GM21576 (cell line): ENCODE results near the gene CD28.
"Not testable (repeated sequence)": the region's sequence is repeated elsewhere in the genome, so short reads cannot be mapped to it uniquely, and the experiment has no call there.

Experiments used
- ATAC-seq: cut with Tn5 transposase; IDR thresholded peaks from one replicate; pipeline ENCODE4 v1.9.1; 2021; ENCODE audit warnings: mild to moderate bottlenecking, moderate library complexity; ENCODE audit not compliant: unreplicated experiment

The CD28 gene

DNA sequence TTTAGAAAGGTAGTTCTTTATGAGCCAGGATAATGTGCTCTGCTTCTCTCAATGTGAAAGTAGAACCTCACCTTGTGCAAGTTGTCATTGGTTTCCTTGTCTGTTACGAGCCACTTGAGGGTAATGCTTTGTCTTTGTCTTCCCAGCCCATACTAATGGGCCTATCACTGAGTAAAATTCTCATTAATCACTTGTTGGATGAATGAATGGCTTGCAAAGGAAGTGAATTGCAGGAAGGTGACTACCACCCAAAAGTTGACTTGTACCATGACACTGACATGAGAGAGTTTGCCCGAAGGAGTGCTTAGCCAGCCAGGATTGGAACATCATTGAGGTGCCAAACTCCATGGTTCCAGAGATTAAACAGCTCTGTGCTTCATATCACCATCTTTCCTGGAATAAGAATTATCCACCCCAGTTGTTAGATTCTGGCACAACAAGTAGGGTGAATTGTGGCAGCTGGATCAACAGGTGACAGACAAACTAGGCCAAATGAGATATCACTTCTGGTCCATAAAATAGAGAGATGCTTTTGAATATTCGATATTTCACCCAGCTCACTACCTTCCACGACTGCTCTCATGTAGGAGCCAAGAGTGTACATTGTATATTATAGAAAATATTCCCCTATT, 20.5 kb upstream of the CD28 start:
- no peak for ATAC-seq

- no peak for ATAC-seq
These were observed 19.3 kb upstream of the CD28 start for GRCh38 chr2:203687165-203687564.

- peak; percentile 81 for ATAC-seq
These were observed 17.6 kb upstream of the CD28 start for GRCh38 chr2:203688798-203689197.

GRCh38 chr2:203689426-203690116, 16.9 kb upstream of the CD28 start:
- ATAC-seq, result peak; percentile 38

GRCh38 chr2:203690117-203690431, 16.4 kb upstream of the CD28 start:
- ATAC-seq, result no peak

- no peak for ATAC-seq
These were observed 15.9 kb upstream of the CD28 start for GRCh38 chr2:203690441-203691047.

- no peak for ATAC-seq
These were observed 15.3 kb upstream of the CD28 start for GRCh38 chr2:203691149-203691548.

- ATAC-seq, result no peak
These were observed 14.3 kb upstream of the CD28 start for GRCh38 chr2:203692031-203692710.

DNA sequence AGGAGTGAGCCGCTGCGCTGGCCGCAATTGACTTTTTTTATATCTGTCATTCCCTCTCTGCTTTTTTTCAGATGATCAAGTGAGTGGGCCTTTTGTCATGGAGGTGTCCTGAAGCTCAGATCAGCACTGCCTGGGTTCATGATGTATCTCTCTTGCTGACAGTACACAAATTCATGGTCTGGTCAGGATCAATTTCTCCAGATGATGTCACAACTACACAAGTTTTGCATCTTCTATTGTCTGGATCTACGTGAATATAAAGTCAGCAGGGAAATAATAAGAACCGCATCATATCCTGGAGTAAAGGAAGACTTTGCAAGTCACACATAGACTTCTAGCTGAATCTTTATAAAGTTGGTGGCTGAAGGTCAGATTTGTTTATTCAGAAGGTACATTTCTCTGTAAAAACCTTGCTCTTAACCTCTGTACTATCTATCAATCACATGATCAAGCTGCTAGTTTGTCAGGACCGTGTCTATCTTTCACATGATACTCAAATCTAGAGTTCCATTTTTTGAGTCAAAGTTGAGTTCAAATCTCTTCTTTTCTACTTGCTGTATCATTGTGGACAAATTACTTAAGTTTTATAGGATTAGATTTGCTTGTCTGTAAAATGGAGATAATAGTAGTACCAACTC, 13.1 kb upstream of the CD28 start:
- no peak for ATAC-seq

DNA sequence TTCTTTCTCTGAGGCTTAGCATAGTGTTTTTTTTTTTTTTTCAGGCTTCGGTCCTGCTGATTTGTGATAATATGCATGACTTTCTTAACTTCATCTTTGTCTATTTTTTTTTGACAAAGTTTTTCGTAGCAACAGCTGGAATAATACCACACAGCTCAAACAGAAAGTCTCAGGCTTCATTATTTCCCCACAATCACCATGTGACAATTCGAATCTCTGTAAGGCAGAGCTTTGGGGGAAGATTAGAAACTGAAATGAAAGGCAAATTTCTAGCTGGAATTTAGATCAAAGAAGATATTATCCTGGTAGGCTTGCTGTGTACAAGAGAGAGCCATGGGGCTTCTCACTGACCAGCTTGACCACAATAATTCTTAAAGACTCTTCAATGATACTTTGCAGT, 12.2 kb upstream of the CD28 start:
- no peak for ATAC-seq

- no peak for ATAC-seq
These were observed 9.2 kb upstream of the CD28 start for GRCh38 chr2:203697190-203697589.

DNA sequence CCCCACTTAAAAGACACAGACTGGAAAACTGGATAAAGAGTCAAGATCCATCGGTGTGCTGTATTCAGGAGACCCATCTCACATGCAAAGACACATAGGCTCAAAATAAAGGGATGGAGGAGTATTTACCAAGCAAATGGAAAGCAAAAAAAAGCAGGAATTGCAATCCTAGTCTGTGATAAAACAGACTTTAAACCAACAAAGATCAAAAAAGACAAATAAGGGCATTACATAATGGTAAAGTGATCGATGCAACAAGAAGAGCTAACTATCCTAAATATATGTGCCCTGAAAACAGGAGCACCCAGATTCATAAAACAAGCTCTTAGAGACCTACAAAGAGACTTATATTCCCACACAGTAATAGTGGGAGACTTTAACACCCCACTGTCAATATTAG, 8.7 kb upstream of the CD28 start:
- not testable (repeated sequence) for ATAC-seq

DNA sequence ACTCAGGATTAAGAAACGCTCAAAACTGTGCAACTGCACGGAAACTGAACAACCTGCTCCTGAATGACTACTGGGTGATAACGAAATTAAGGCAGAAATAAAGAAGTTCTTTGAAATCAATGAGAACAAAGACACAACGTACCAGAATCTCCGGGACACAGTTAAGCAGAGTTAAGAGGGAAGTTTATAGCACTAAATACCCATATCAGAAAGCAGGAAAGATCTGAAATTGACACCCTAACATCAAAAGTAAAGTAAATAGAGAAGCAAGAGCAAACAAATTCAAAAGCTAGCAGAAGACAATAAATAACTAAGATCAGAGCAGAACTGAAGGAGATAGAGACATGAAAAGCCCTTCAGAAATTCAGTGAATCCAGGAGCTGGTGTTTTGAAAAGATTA, 8.0 kb upstream of the CD28 start:
- not testable (repeated sequence) for ATAC-seq

GRCh38 chr2:203704430-203704829, 2.0 kb upstream of the CD28 start:
- no peak for ATAC-seq

DNA sequence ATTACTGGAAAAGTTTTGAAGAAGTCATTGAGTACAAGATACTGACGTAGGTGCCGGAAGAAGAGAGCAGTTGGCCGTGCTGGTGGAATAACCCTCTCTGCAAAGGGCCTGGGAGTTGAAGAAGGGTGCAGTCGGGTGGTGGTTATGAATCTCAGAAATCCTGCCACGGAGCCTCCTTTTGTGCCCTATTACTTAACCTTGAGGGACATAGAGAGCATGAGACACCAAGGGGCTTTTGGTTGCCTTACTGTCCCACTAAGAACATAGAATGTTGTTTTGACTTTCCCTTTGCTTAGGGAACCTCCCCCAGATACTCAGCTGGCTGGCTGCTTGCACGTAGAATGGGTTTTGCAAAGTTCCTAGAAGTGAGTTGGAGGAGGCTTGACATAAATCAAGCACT, 1.3 kb upstream of the CD28 start:
- ATAC-seq, result no peak

DNA sequence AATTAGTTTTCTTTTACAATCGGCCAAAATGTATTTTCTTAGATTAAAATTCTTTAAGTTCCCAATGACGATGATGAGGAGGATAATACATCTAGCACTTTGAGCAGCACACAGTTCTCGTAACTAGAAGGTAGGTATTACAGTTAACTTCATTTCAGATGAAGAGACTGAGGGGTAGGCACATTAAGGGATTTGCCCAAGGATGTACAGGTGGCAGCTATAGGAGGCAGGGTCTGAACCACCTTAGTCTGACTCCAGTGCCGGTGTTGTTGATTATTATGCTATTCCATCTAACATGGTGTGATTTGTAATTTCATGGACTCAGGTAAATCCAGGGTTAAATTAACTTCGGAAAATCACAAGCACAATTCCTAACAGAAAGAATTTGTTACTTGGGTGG, 1.1 kb downstream of the CD28 start:
- no peak for ATAC-seq

GRCh38 chr2:203708846-203709396, 2.5 kb downstream of the CD28 start:
- ATAC-seq, result no peak

GRCh38 chr2:203709416-203710040, 3.1 kb downstream of the CD28 start:
- ATAC-seq, result no peak

DNA sequence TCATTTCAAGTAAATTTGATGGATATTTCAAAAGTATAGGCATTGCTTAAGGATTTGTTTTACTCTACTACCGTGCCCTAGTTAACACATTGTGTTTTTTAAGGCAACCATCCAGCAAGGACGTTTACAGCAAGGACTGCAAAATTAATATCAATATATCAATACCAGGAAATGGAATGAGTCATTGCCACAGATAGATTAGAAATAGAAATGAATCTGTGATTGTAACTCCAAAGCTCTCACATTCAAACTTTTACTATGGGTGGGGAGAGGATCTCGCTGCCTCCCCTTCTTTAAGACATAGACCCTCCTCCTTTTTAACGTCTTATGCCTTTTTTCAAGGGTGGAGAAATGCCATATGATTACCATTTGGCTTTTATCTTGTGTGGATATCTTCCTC, 3.8 kb downstream of the CD28 start:
- no peak for ATAC-seq

DNA sequence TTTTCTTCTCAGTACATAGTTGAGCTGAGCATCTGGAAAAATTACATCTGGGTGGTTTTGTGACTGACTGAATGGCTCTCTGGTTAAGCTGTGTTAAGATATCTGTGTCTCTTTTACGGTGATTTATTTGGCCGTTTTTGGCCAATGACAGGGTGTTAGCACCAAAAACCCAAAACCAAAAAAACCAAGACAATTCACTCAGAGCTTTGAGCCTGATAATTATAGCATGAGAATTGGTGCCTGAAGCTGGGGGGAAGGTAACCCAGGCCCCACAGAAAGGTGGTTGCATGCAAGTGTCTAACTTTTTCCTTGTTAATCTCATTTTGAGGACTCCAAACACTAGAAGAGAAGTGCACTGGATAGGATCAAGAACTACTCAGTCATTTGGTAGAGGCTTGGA, 4.5 kb downstream of the CD28 start:
- no peak for ATAC-seq

GRCh38 chr2:203711399-203711798, 5.0 kb downstream of the CD28 start:
- no peak for ATAC-seq
